Measurements from ENCODE around the gene OLFML2A.

OLFML2A gene

DNA sequence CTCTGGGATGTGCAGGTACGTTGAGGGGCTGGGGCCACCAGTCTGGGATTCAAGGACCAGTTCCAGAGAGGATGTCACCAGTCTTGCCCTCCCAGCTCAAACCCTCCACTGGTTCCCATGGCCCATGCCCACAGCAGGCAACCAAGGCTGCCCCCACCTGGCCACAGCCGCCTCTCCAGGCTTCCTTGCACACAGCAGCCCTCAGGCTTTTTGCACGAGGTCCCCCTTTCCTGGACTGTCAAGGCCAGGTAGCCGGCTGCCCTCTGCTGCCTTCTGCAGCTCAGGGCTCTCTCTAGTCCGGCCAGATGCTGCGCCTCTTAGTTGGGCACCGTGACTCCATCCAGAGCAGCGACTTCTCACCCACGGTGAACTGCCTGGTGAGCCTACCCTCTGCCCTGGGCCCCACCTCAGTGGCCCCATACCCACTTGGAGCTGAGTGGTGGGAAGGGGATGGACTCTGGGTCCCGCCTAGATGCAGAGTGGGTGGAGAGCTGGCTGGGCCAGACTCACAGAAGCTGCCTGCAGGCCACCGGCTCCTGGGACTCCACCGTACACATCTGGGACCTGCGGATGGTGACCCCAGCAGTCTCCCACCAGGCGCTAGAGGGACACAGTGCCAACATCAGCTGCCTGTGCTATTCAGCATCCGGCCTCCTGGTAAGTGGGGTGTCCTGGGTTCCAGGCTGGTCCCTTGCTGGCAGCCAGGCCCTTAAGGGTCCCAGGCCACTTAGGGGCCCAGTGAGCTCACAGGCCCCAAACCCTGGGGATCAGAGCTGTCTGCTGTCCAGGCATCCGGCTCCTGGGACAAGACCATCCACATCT lies 79.2 kb downstream of the OLFML2A start:
- DNase-seq = peak; percentile 89

DNA sequence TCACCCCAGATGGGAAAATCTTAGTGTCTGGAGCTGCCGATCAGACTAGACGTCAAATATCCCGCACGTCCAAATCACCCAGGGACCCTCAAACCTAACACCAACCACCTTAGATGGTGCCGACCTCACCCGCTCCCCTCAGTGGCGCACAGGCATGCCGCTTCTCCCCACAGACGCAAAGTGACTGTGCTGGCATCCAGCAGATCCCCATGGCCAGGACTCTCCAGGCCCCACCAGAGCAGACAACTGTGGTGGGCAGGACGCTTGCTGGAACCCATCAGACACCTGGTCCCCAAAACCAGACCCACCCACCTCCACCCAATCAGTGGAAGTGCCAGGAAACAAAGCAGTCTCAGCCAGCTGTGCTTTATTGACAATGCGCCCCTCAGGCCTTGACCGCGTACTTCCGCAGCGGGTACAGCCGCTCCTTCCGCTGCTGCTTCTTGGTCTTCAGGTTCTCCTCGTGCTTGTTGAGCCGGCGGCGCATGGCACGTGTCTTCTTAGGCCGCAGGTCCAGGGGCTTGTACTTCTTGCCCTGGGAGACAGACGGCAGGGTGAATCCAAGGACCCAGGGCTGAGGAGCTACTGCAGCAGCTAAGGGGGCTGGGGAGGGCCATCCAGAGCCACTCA lies 80.7 kb downstream of the OLFML2A start:
- peak; percentile 47 for DNase-seq

DNA sequence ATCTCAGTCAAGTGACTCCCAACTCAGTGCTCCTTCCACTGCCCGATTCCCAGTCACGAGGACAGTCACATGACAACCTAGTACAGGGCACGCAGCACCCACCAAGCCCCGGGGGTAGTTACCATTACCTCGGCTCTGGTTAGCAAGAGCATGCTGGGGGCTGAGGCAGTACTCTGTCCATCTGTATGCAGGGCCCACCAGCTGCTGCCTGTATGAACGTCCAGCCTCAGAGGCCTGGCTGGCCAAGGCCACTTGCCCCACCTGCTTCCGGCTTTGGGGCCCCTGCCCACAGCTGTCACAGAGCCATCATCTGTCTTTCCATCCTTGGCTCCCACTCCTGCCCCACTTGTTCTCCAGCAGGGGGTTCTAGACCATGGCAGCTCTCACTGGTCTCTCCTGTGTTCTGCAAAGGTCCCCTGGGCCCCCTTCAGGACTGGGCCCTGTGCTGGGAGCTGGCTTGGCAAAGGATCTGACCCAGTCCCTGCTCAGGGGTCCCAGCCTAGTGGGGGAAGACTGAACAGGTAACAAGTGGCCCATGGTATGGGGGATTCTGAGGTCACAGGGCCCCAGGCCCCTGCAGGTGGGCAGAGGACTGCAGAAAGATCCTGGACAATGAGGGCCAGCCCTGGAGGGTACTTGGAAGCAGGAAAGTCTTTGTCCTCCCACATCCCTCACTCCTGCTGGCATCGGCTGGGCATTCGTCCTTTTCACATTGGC lies 81.6 kb downstream of the OLFML2A start:
- DNase-seq = peak; percentile 48

DNA sequence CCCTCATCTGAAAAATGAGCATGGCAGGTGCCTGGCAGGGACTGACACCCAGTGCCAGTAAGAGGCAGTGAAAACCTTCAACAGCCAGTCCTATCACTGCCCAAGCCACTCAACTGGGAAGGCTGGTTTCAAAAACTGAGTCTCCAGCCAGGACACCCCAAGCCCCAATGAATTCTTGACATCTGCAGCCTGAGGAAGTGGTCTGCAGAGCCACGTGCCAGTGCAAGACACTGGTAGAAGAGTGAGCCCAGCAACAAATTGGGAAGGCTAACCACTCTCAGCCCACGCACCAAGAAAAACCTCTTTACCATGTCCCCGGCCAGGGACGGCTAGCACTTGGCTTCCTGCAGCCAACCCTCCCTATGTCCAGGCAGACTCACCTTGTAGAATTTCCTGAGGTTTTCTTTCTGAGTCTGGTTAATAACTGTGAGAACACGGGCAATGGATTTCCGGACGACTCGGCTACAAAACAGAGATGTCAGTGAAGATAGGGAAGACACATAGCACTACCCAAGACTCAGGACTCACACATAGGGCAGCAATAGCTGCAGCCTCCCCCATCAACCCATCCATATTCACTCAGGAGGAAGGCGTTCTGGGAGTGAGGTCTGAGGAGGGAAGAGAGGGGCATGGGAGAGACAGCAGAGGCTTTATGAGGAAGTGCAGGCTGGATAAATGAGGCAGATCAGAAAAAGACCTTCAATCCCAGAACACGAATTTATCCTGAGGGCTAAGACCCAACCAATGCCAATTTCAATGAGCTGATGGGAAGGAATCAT lies 83.1 kb downstream of the OLFML2A start:
- no peak for DNase-seq

GRCh38 chr9:124860582-124861341 lies 83.8 kb downstream of the OLFML2A start:
- no peak for DNase-seq

GRCh38 chr9:124861342-124862229 lies 84.7 kb downstream of the OLFML2A start, which contains the start of the genes ARPC5L and RPL35:
TSS of gene ARPC5L (plus strand) at chr9:124862130. CDS start at chr9:124869291, 7,161 bp downstream.
TSS of gene RPL35 (minus strand) at chr9:124861957. CDS start at chr9:124861912, 45 bp downstream.
- peak; percentile 96 for DNase-seq

GRCh38 chr9:124863371-124863871 lies 86.5 kb downstream of the OLFML2A start:
- DNase-seq = no peak
